Naive B cell (primary cell): ENCODE measurements around the gene E2F7. TPM values are rescaled to one million over a fixed set of nuclear protein-coding genes. Genes with fewer than 3 reads are reported as not detected.

ENCODE experiments used
- ATAC-seq, 2 donors: fragments of 150-1000 bp; cut with Tn5 transposase; 2 replicates each; pipeline ENCODE4 v1.10.0; 2021; ENCODE audit warnings: low read depth in 2 of 2, mild to moderate bottlenecking in 2 of 2, moderate library complexity in 2 of 2
- DNase-seq: peaks from one replicate; pipeline ENCODE4 v3.0.0; 2022
- H3K27ac Mint-ChIP-seq, 6 donors: one replicate each; pipeline ENCODE4 v1.8.0; 2020 to 2022; ENCODE audit warnings: mild to moderate bottlenecking in 6 of 6, mixed read lengths in 6 of 6, moderate library complexity in 5 of 6, inconsistent platforms in 2 of 6
- H3K27me3 Mint-ChIP-seq, 3 donors: one replicate each; pipeline ENCODE4 v1.8.0; 2021 to 2022; ENCODE audit warnings: mixed read lengths in 3 of 3, mild to moderate bottlenecking in 1 of 3
- H3K36me3 Mint-ChIP-seq, 2 donors: one replicate each; pipeline ENCODE4 v1.8.0; 2020 to 2022; ENCODE audit warnings: mixed read lengths in 2 of 2, inconsistent platforms in 1 of 2, mild to moderate bottlenecking in 1 of 2
- H3K4me1 Mint-ChIP-seq, 3 donors: one replicate each; pipeline ENCODE4 v1.8.0; 2020 to 2022; ENCODE audit warnings: mixed read lengths in 3 of 3, inconsistent platforms in 1 of 3, mild to moderate bottlenecking in 1 of 3, moderate library complexity in 1 of 3
- H3K4me3 Mint-ChIP-seq, 8 donors: one replicate each; pipeline ENCODE4 v1.8.0; 2020 to 2022; ENCODE audit warnings: mild to moderate bottlenecking in 8 of 8, mixed read lengths in 8 of 8, moderate library complexity in 8 of 8, inconsistent platforms in 2 of 8
- H3K9me3 Mint-ChIP-seq, 7 donors: one replicate each; pipeline ENCODE4 v1.8.0; 2020 to 2022; ENCODE audit warnings: mixed read lengths in 7 of 7, mild to moderate bottlenecking in 5 of 7, inconsistent platforms in 2 of 7, moderate library complexity in 1 of 7
- polyA plus RNA-seq, 6 donors: library from polyadenylated mRNA; unstranded; fragments of 300-500 nt; fragmentation: Illumina TruSeq; gene quantifications; one replicate each; pipeline ENCODE4 v1.2.3, GENCODE V29; 2021; ENCODE audit warnings: low read depth in 6 of 6

The E2F7 gene
- polyA plus RNA-seq, 6 donors from 2014 or later: not detected

DNA sequence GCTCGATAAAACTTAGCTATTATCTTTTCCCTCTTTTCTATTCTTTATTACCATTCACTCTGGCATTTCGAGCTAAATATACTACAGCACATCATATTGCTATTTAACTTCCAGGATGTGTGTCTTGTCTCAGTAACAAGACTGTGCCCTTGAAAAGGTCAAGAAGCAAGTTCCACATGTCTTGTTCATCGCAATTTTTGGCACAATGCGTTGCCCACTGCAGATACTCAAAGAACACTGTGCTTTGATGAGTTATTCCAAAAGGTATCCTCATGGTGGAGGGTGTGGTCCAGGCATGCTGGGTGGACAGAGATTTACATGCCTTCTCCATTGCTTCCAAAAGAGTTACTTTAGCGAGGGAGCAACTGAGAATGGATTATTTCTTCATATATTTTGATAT is 6.6 kb downstream of the E2F7 start:
- Mint-ChIP-seq H3K9me3 (no peaks in the 10 kb centered on the region), H3K4me3 (no peak overlapping the region), H3K36me3 (no peaks in the 10 kb centered on the region), H3K27me3 (peaks cover 0 to 18% (median 4%) of the 10 kb centered on the region in 3 donors), H3K27ac (no peak overlapping the region), H3K4me1 (peaks cover 22 to 38% (median 26%) of the 10 kb centered on the region in 3 donors)
- no peak for DNase-seq
- no peak for ATAC-seq

DNA sequence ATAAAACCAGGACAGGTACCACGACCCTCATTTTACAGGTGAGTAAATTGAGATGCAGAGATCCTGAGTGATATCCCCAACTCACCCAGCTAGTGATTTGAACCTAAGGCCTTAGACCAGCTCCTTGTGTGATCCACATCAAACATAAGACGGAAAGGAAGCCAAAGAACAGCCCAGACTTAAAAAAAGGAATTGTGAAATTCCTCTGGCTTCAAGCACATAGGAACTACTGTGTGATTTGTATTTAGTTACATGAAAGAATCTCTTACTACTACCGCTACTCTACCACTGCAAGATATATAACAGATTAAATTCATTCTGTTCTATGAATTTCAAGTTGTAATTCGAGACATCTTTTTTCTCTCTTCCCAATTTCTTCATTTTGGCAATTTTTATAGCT is 10.5 kb downstream of the E2F7 start:
- Mint-ChIP-seq H3K9me3 (no peaks in the 10 kb centered on the region), H3K27me3 (no peaks in the 10 kb centered on the region)
- no peak for ATAC-seq

DNA sequence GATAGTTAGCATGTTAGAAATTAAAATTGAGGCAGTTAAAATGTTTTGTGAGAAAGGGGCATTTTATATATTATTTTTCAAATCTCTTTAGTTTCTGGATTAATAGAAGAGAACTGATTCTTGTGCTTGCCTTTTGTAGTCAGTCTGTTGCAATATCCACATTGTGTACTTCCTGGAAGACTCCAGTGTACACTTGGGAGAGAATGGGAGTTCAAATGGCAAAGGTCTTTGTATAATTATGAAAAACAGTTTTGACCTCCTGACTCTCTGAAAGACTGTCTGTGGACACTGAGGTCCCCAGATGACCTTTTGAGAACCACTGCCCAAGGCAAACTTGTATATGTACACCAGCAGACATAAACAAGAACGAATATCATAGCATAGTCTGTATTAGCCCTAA is 12.1 kb downstream of the E2F7 start:
- H3K4me3 Mint-ChIP-seq: no peak overlapping the region
- no peaks in the 10 kb centered on the region for H3K36me3 Mint-ChIP-seq
- no peaks in the 10 kb centered on the region for H3K27me3 Mint-ChIP-seq
- H3K27ac Mint-ChIP-seq: no peak overlapping the region
- H3K4me1 Mint-ChIP-seq: no peaks in the 10 kb centered on the region
- ATAC-seq (no peak), DNase-seq (no peak)
- H3K9me3 Mint-ChIP-seq: no peaks in the 10 kb centered on the region

More for the DNA sequence above, 10.5 kb downstream of the E2F7 start:
- DNase-seq: no peak
- Mint-ChIP-seq H3K4me3 (no peak overlapping the region), H3K4me1 (peaks cover 1 to 7% (median 3%) of the 10 kb centered on the region in 3 donors), H3K36me3 (no peaks in the 10 kb centered on the region), H3K27ac (no peak overlapping the region)

DNA sequence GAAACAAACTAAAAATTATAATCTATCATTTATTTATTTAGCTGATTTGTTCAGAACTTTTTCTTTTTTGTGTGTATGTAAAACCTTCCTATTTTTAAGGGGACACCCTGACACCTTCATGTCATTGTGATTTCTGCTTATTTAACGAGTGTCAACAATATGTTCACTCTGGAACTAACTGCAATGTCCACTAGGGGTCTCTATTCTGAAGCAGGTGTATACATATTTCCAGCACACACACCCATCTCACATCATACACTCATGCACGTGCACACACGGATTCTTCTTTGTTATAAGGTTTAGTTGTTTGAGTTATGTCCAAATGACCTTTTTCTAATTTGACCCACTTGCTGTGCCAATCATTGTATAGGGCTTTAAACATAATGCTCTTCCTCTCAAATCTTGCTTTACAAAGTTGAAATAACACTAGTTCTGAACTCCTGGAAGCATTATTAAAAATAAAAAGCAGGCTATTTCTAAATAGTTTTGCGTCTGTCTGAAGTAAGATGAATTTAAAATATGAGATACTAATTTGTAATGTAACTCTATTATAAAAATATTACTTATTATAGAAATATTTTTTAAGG is 15.5 kb downstream of the E2F7 start:
- Mint-ChIP-seq H3K36me3 (no peaks in the 10 kb centered on the region), H3K27me3 (no peaks in the 10 kb centered on the region), H3K4me1 (no peaks in the 10 kb centered on the region), H3K4me3 (no peak overlapping the region), H3K9me3 (no peaks in the 10 kb centered on the region), H3K27ac (peak overlapping the region in 1 of 6 donors; percentile 40)
- DNase-seq: peak; percentile 33
- ATAC-seq: peak; percentile 80 to 93

DNA sequence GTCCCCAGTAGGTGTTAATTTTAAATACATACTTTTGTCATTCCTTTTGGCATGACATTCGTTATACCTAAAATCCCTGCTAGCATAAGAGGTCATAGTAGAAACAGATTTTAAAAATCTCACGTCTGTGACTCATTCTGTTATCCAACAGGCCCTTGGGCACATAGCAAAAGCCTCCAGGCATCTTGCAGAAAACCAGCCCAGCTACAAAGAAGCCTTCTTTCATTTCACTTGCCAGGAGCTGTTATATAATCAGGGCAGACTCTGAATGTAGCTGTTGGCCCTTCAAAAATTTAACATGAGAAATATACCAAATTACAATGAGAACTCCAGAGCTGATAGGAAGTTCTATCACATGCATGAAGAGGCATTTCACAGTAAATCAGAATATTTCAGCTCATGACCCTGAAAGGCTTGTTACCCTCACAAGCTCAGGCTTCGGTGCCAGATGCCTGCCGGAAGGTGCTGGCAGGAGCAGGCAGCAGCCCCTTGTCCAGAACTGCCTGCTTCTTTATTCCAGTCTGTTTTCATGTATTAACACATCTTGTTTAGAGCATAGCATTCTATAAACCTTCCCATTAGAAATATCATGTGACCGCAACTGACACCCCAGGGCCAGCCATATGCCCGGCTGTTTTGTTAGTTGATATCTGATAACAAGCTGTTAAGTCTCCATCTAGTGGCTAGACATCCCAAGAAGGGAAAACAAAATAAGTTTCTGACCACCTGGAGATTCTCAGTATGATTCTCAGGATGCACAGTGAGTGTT is 17.8 kb downstream of the E2F7 start:
- H3K9me3 Mint-ChIP-seq: no peaks in the 10 kb centered on the region
- H3K27ac Mint-ChIP-seq: no peak overlapping the region
- H3K27me3 Mint-ChIP-seq: no peaks in the 10 kb centered on the region
- no peaks in the 10 kb centered on the region for H3K36me3 Mint-ChIP-seq
- ATAC-seq: no peak
- no peaks in the 10 kb centered on the region for H3K4me1 Mint-ChIP-seq
- no peak for DNase-seq
- no peak overlapping the region for H3K4me3 Mint-ChIP-seq

DNA sequence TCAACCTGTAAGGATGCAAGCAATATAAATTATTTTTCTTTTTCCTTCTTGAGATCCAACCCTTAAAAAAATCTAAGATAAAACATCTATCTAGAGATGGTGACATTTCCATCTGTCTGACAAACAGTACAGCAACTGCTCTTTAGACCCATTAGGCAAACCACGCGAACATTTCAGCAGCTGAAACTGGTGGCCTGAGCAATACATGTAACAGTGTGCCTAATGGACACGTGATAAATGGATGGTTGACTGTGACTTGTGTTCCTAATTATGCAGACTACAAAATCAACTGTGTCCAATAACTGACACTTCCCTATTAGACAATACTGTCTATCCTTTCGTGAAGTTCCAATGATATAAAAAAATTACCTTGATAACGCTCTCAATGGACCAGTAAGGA is 18.9 kb downstream of the E2F7 start:
- Mint-ChIP-seq H3K9me3 (no peaks in the 10 kb centered on the region), H3K4me1 (no peaks in the 10 kb centered on the region), H3K4me3 (no peak overlapping the region), H3K27ac (no peak overlapping the region), H3K27me3 (no peaks in the 10 kb centered on the region), H3K36me3 (no peaks in the 10 kb centered on the region)
- ATAC-seq (no peak), DNase-seq (no peak)

DNA sequence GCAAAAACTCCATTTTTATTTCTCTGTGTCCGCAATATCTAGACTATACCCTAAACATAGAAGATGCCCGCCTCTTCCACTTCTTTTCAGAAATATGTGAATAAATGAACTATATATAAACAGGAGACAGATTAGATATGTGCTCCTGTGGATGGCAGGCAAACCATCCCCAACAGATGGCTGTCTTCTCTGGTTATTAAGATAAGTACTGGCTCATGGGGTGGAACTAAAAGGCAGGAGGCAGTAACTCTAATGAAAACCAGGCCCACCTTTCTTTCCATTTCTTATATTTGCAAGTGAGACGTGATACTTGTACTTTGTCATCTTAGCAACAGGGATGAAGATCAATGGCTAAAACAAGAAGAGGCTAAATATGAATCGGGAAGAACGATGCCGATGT is 20.2 kb downstream of the E2F7 start:
- DNase-seq: no peak
- ATAC-seq: no peak
- H3K4me3 Mint-ChIP-seq: no peak overlapping the region
- no peaks in the 10 kb centered on the region for H3K9me3 Mint-ChIP-seq
- no peaks in the 10 kb centered on the region for H3K36me3 Mint-ChIP-seq
- H3K27me3 Mint-ChIP-seq: no peaks in the 10 kb centered on the region
- no peaks in the 10 kb centered on the region for H3K4me1 Mint-ChIP-seq
- H3K27ac Mint-ChIP-seq: no peak overlapping the region

DNA sequence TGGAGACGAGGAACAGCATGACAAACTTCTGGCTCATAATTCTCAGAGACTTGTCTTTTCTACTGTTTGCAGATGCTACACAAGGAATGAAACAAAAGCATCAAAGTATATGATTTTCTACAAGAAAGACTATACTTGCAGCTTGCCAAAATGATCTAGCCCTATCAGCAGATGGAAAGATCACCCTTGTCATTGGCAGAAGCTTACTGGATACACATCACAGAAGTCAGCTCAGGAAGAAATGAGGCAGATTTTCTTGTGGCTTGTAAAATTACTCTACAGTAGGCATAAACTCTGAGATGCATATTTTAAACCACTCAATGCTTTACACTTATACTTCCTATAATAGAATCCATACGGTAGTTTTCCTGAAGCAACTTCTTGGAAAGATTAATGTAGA is 20.6 kb downstream of the E2F7 start:
- Mint-ChIP-seq H3K36me3 (no peaks in the 10 kb centered on the region), H3K4me3 (no peak overlapping the region)

DNA sequence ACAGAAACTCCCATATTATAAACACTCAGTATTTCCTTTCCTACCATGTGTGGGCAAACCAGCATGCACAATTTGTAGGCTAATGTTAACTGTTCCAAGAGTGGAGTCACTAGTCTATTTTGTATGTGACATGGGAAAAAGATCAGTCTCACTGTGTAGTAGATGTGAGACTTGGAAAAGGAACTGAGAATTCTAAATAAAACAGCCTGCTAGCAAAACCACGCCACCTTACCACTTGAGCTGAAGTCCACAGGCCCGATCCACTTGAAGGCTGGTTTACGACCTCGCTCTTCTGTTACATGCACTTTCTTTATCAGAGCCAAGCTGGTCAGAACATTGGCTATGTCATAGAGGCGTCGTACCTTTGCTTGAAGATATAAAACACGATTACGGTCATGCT is 22.5 kb downstream of the E2F7 start:
- H3K4me3 Mint-ChIP-seq: no peak overlapping the region
- no peaks in the 10 kb centered on the region for H3K4me1 Mint-ChIP-seq
- ATAC-seq: no peak

More for the DNA sequence above, 20.6 kb downstream of the E2F7 start:
- ATAC-seq (no peak), DNase-seq (no peak)
- H3K9me3 Mint-ChIP-seq: no peaks in the 10 kb centered on the region
- H3K27ac Mint-ChIP-seq: no peak overlapping the region
- no peaks in the 10 kb centered on the region for H3K27me3 Mint-ChIP-seq
- no peaks in the 10 kb centered on the region for H3K4me1 Mint-ChIP-seq

DNA sequence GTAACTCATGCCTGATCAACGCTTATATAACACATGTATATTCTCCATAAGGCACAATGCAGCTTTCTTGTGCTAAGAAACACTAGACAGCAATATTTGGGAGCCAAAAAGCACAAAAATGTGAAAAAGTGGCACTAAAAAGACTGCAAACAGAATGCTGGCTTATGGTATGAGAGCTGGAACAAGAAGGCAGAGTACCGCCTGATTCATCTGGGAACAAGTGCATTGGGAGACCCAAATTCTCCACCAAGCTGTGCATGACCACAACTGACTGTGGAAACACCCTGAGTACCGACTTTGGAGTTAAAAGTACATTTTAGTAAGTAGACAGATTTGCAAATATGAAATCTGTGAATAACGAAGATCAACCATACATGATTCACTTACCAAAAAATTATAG is 25.1 kb downstream of the E2F7 start:
- Mint-ChIP-seq H3K27ac (peak overlapping the region in 1 of 6 donors; percentile 32), H3K4me3 (no peak overlapping the region), H3K36me3 (no peaks in the 10 kb centered on the region), H3K9me3 (peaks cover 2 to 19% (median 5%) of the 10 kb centered on the region in 7 donors), H3K4me1 (no peaks in the 10 kb centered on the region), H3K27me3 (no peaks in the 10 kb centered on the region)
- DNase-seq (no peak), ATAC-seq (no peak)

More for the DNA sequence above, 22.5 kb downstream of the E2F7 start:
- no peaks in the 10 kb centered on the region for H3K27me3 Mint-ChIP-seq
- no peak for DNase-seq
- peaks cover 0 to 13% (median 3%) of the 10 kb centered on the region in 7 donors for H3K9me3 Mint-ChIP-seq
- no peaks in the 10 kb centered on the region for H3K36me3 Mint-ChIP-seq
- no peak overlapping the region for H3K27ac Mint-ChIP-seq

DNA sequence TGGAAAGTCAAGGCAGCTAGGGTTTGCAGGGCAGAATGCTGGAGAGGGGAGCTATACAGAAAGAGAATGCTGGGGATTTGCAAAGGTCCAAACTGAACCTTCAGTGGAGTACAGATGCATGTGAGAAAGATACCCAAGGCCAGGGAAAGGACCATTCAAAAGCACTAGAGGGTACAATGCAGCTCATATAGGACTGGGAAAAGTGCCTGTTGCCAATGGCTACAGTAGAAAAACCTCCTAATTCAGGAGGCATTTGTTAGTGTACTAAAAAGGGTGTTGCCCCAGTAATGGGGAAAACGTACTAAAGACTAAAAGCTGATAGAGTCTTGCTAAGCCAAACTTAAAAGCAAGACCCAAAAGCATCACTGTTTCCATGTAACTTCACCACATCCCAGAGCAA is 30.1 kb downstream of the E2F7 start:
- Mint-ChIP-seq H3K4me3 (no peak overlapping the region), H3K36me3 (no peaks in the 10 kb centered on the region), H3K9me3 (peaks cover 2 to 19% (median 5%) of the 10 kb centered on the region in 7 donors), H3K4me1 (no peaks in the 10 kb centered on the region), H3K27ac (no peak overlapping the region), H3K27me3 (no peaks in the 10 kb centered on the region)
- DNase-seq (no peak), ATAC-seq (no peak)

DNA sequence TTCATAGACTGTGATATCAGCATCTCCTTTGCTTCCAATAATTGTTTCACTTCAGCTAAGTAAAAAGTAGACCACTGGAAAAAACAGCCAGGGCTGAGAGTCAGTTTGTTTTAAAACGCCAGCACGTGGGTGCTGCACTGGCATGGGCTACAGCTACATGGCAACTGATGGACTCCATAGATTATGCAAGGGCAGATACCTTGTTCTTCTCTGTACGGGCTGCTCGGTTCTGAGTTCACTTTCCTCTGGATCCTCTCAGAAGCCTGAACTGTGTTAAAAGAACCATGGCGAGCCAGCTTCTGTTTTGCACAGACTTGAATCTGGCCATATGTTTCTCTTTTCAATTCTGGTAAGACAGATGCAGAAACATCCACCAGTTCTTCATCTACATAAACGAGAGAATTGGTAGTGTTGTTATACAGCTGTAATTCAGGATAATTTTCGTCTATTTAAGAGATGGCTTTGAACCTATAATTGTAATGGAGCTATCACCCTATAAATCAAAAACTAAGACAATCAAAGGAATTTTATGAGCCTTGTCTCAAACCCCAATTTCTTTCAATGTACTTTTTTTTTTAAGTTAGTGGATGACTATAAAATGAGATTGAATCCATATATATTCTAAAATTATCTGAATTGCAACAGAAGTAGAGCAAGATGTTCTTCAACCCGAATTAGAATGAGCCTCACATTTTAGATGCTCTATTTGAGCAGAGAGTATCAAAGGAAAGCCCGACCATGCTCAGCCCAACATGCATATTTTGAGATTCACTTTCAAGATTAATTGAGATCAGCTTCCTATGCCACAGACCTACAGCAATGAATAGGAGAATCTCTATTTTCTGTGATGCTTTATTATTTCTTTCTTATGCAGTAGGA is 31.5 kb downstream of the E2F7 start:
- no peak overlapping the region for H3K27ac Mint-ChIP-seq
- no peak for ATAC-seq
- H3K4me1 Mint-ChIP-seq: no peaks in the 10 kb centered on the region
- H3K36me3 Mint-ChIP-seq: no peaks in the 10 kb centered on the region
- H3K27me3 Mint-ChIP-seq: no peaks in the 10 kb centered on the region
- DNase-seq: no peak
- peaks cover 2 to 17% (median 5%) of the 10 kb centered on the region in 7 donors for H3K9me3 Mint-ChIP-seq
- no peak overlapping the region for H3K4me3 Mint-ChIP-seq

DNA sequence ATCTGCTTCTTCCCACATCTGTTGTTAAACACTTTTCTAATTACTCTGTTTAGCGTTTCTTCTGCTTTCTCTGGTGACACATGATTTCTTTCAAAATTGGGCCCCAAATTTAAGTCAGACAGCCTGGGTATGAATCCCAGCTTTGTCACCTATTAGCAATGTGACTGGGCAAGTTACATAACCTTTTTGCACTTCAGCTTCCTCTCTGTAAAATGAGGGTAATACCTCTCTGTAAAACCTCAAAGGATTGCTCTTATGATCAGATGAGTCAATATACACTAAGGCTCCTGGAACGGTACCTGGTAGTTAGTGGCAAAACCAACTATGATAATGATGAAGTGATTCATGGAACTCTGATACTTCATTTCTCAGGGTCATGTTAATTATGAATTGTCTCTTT is 33.0 kb downstream of the E2F7 start:
- no peak overlapping the region for H3K27ac Mint-ChIP-seq
- DNase-seq (no peak), ATAC-seq (no peak)
- no peaks in the 10 kb centered on the region for H3K4me1 Mint-ChIP-seq
- H3K4me3 Mint-ChIP-seq: no peak overlapping the region
- no peaks in the 10 kb centered on the region for H3K27me3 Mint-ChIP-seq
- no peaks in the 10 kb centered on the region for H3K36me3 Mint-ChIP-seq
- peaks cover 0 to 4% (median under 1%) of the 10 kb centered on the region in 7 donors for H3K9me3 Mint-ChIP-seq

DNA sequence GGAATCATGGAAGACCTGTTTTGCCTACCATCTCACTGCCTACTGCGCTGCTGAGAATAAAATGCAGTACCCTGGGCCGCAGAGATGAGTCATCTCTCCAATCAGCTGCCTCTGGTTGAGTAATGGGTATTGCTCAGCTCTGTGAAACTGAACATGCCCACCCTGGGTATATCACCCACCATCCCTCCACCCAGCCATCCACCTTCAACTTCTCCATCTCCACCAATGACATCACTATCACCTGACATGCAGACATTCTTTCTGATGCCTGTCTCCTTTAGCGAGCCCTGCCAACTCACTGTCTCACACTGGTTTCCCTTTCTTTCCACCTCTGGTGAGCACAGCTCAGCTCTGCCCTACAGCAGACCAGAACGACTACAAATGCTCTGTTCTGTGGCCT is 33.6 kb downstream of the E2F7 start:
- H3K4me1 Mint-ChIP-seq: no peaks in the 10 kb centered on the region
- no peaks in the 10 kb centered on the region for H3K36me3 Mint-ChIP-seq
- H3K27me3 Mint-ChIP-seq: no peaks in the 10 kb centered on the region
- ATAC-seq (no peak), DNase-seq (no peak)
- H3K27ac Mint-ChIP-seq: peak overlapping the region in 1 of 6 donors; percentile 40
- no peak overlapping the region for H3K4me3 Mint-ChIP-seq
- peaks cover 0 to 3% (median 0%) of the 10 kb centered on the region in 7 donors for H3K9me3 Mint-ChIP-seq
